ENCODE results near the gene C15orf62.

DNA sequence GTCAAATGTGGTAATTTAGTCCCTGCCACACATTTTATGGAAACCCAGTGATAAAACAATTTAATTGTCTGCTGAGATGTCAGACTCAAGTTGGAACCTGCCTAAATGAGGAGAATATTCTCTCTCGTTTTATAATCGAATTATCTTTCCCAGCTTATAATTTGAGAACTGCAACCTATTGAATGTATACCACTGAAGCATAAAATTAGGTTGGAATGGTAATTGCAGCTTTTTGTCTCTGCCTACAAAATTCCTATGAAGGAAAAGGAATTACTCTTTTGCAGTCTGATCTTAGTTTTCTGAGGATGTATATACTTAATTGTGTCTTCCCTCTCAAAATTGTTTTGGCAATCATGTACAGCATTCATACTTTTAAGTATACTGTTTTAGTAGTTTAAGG, 45.9 kb upstream of the C15orf62 start:
- no peak for TF ChIP-seq POLR2A (IDR thresholded peaks at IDR 0.05)
- TF ChIP-seq, protein P1, sequence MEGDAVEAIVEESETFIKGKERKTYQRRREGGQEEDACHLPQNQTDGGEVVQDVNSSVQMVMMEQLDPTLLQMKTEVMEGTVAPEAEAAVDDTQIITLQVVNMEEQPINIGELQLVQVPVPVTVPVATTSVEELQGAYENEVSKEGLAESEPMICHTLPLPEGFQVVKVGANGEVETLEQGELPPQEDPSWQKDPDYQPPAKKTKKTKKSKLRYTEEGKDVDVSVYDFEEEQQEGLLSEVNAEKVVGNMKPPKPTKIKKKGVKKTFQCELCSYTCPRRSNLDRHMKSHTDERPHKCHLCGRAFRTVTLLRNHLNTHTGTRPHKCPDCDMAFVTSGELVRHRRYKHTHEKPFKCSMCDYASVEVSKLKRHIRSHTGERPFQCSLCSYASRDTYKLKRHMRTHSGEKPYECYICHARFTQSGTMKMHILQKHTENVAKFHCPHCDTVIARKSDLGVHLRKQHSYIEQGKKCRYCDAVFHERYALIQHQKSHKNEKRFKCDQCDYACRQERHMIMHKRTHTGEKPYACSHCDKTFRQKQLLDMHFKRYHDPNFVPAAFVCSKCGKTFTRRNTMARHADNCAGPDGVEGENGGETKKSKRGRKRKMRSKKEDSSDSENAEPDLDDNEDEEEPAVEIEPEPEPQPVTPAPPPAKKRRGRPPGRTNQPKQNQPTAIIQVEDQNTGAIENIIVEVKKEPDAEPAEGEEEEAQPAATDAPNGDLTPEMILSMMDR (IDR thresholded peaks at IDR 0.05), result no peak

Measured in adrenal gland (tissue), 5 donors.